Measurements from ENCODE around the gene CDS1. TPM values are rescaled to one million over a fixed set of nuclear protein-coding genes. Genes with fewer than 3 reads are reported as not detected.
A peak's percentile ranks its signal among the peaks of the same experiment; 100 is the strongest.

The CDS1 gene
- total RNA-seq (10 to 100 TPM in 3 of 5 donors, 1 to 10 TPM in 2; 4.1 to 62.6 (median 14.7) TPM), polyA plus RNA-seq (1 to 10 TPM; 3.2 to 5.7 (median 3.4) TPM)
- long read RNA-seq, donor 1, full-length matches to known transcripts, result 1 of 1 reads
- long read RNA-seq, donor 1, partial matches to known transcripts, result 0 of 1 reads
- long read RNA-seq, donor 1, other reads (novel, unspliced or antisense), result 0 of 1 reads
- long read RNA-seq, donor 2, full-length matches to known transcripts, result 5 of 5 reads
- long read RNA-seq, donor 2, partial matches to known transcripts, result 0 of 5 reads
- long read RNA-seq, donor 2, other reads (novel, unspliced or antisense), result 0 of 5 reads
- long read RNA-seq, donor 3, full-length matches to known transcripts, result 1 of 1 reads
- long read RNA-seq, donor 3, partial matches to known transcripts, result 0 of 1 reads
- long read RNA-seq, donor 3, other reads (novel, unspliced or antisense), result 0 of 1 reads
- long read RNA-seq, donor 4, result 0 reads
- long read RNA-seq, donor 5, full-length matches to known transcripts, result 1 of 1 reads
- long read RNA-seq, donor 5, partial matches to known transcripts, result 0 of 1 reads
- long read RNA-seq, donor 5, other reads (novel, unspliced or antisense), result 0 of 1 reads
- long read RNA-seq, donor 6, result 0 reads
- long read RNA-seq, donor 7, full-length matches to known transcripts, result 9 of 9 reads
- long read RNA-seq, donor 7, partial matches to known transcripts, result 0 of 9 reads
- long read RNA-seq, donor 7, other reads (novel, unspliced or antisense), result 0 of 9 reads
- long read RNA-seq, donor 8, full-length matches to known transcripts, result 2 of 2 reads
- long read RNA-seq, donor 8, partial matches to known transcripts, result 0 of 2 reads
- long read RNA-seq, donor 8, other reads (novel, unspliced or antisense), result 0 of 2 reads
- long read RNA-seq, donor 9, full-length matches to known transcripts, result 1 of 1 reads
- long read RNA-seq, donor 9, partial matches to known transcripts, result 0 of 1 reads
- long read RNA-seq, donor 9, other reads (novel, unspliced or antisense), result 0 of 1 reads
- long read RNA-seq, donor 10, full-length matches to known transcripts, result 5 of 5 reads
- long read RNA-seq, donor 10, partial matches to known transcripts, result 0 of 5 reads
- long read RNA-seq, donor 10, other reads (novel, unspliced or antisense), result 0 of 5 reads

DNA sequence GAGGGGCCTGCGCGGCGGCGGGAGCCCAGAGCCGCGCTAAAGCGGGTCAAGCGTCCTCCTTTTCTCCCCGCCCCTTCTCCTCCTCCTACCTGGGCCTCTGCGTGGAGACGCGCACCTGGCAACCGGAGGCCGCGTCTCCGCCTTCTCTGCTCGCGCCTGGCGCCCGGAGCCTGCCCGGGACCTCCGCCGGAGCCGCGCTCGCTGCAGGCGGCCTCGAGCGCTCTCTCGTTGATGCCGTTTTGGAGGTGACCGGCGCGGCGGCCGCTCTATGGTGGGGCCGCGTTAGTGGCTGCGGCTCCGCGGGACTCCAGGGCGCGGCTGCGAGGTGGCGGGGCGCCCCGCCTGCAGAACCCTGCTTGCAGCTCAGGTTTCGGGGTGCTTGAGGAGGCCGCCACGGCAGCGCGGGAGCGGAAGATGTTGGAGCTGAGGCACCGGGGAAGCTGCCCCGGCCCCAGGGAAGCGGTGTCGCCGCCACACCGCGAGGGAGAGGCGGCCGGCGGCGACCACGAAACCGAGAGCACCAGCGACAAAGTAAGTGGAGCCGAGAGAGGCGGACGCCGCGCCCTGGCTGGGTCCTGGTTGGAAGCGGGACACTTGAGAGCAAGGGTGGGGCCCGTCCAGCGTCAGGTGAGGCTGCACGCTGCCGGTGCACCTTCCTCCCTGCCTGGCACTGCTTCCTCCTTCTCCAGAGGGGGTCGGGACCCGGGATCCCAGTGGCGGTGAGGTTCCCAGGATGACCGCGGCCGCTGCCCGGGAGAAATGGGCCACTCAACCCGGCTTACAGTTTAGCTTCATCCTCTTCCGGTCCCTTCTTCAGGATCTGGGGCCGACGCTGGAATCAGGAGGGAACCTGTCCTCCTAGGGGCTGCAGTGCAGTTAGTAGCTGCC is at the start of gene CDS1:
CDS1 (plus strand) TSS at position 140 of the 888 bp plus-strand sequence; CDS start at position 415, 275 bp downstream.
- H3K4me3 ChIP-seq, result peak within 1 kb of the TSS; percentile 59 to 93 (median 82)
- DNase-seq, result peak; percentile 77 to 81
- peaks cover 0 to 28% (median 13%) of the 10 kb centered on the region in 3 donors for H3K27me3 ChIP-seq
- WGBS, 5 donors, result 0 to 3% (median 1%) methylated on average over 24 to 87 of the region's 88 CpGs
- no peaks in the 10 kb centered on the region for H3K36me3 ChIP-seq
- peaks cover 4 to 36% (median 22%) of the 10 kb centered on the region in 4 donors for H3K4me1 ChIP-seq
- H3K9me3 ChIP-seq, result peaks cover 0 to 3% (median 1%) of the 10 kb centered on the region in 4 donors
- intact Hi-C loops (cut with DNase I; ENCODE audit: low total_unique reads), result no loop called here
- TF ChIP-seq POLR2AphosphoS5 (IDR thresholded peaks at IDR 0.05) (peak in 2 of 3 donors; percentile 41 to 58), POLR2A (IDR thresholded peaks at IDR 0.05) (no peak)
- TF ChIP-seq, protein P1, sequence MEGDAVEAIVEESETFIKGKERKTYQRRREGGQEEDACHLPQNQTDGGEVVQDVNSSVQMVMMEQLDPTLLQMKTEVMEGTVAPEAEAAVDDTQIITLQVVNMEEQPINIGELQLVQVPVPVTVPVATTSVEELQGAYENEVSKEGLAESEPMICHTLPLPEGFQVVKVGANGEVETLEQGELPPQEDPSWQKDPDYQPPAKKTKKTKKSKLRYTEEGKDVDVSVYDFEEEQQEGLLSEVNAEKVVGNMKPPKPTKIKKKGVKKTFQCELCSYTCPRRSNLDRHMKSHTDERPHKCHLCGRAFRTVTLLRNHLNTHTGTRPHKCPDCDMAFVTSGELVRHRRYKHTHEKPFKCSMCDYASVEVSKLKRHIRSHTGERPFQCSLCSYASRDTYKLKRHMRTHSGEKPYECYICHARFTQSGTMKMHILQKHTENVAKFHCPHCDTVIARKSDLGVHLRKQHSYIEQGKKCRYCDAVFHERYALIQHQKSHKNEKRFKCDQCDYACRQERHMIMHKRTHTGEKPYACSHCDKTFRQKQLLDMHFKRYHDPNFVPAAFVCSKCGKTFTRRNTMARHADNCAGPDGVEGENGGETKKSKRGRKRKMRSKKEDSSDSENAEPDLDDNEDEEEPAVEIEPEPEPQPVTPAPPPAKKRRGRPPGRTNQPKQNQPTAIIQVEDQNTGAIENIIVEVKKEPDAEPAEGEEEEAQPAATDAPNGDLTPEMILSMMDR (IDR thresholded peaks at IDR 0.05), result no peak
- peak within 1 kb of the TSS; percentile 79 to 97 (median 90) for H3K27ac ChIP-seq

DNA sequence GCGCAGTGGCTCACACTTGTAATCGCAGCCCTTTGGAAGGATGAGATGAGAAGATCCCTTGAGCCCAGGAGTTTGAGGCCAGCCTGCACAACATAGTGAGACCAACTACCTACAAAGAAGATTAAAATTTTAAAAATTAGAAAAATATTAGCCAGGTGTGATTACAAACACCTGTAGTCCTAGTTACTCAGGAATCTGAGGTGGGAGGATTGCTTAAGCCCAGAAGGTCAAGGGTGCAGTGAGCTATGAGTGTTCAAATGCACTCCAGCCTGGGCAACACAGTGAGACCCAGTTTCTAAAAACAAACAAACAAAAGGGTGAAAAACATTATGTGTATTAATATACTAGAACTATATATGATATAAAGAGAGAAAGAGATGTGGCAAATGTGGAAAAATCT is 47.0 kb upstream of the CDS1 start:
- no peaks in the 10 kb centered on the region for H3K4me1 ChIP-seq
- intact Hi-C loops (cut with DNase I; ENCODE audit: low total_unique reads), result no loop called here
- 91 to 99% (median 97%) methylated on average over 2 of the region's 2 CpGs for WGBS, 5 donors

DNA sequence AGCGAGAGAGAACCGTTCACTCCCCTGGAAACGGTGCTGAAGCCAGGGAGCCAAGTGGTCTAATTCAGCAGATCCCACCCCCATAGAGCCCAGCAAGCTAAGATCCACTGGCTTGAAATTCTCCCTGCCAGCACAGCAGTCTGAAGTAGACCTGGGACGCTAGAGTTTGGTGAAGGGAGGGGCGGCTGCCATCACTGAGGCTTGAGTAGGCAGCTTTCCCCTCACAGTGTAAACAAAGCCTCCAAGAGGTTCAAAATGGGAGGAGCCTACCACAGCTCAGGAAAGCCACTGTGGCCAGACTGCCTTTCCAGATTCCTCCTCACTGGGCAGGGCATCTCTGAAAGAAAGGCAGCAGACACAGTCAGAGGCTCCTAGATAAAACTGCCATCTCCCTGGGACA is 37.8 kb upstream of the CDS1 start:
- intact Hi-C loops (cut with DNase I; ENCODE audit: low total_unique reads), result no loop called here
- TF ChIP-seq POLR2A (IDR thresholded peaks at IDR 0.05), result no peak
- TF ChIP-seq POLR2AphosphoS5 (IDR thresholded peaks at IDR 0.05), result no peak
- TF ChIP-seq, protein P1 (IDR thresholded peaks at IDR 0.05), result no peak
- no peak for TF ChIP-seq EP300 (IDR thresholded peaks at IDR 0.05)
- 62 to 69% (median 64%) methylated on average over 5 of the region's 5 CpGs for WGBS, 5 donors
- no peak overlapping the region for H3K27ac ChIP-seq
- H3K4me1 ChIP-seq, result no peaks in the 10 kb centered on the region
- no peak for DNase-seq
- H3K9me3 ChIP-seq, result no peaks in the 10 kb centered on the region
- H3K27me3 ChIP-seq, result no peaks in the 10 kb centered on the region
- no peaks in the 10 kb centered on the region for H3K36me3 ChIP-seq
- no peak overlapping the region for H3K4me3 ChIP-seq

More for the DNA sequence above, 47.0 kb upstream of the CDS1 start:
- TF ChIP-seq, protein P1 (IDR thresholded peaks at IDR 0.05), result no peak
- TF ChIP-seq POLR2AphosphoS5 (IDR thresholded peaks at IDR 0.05) (no peak), EP300 (IDR thresholded peaks at IDR 0.05) (no peak), POLR2A (IDR thresholded peaks at IDR 0.05) (no peak)
- Histone ChIP-seq H3K9me3 (no peaks in the 10 kb centered on the region), H3K27ac (no peak overlapping the region), H3K27me3 (no peaks in the 10 kb centered on the region), H3K36me3 (no peaks in the 10 kb centered on the region), H3K4me3 (no peak overlapping the region)
- no peak for DNase-seq

Measured in stomach (tissue), 19 donors.